ENCODE results near the gene B3GAT1. TPM values are rescaled to one million over a fixed set of nuclear protein-coding genes. Genes with fewer than 3 reads are reported as not detected.

Gene B3GAT1
- total RNA-seq, 3 donors from 2014 or later: 0.09 to 0.38 (median 0.22) TPM

DNA sequence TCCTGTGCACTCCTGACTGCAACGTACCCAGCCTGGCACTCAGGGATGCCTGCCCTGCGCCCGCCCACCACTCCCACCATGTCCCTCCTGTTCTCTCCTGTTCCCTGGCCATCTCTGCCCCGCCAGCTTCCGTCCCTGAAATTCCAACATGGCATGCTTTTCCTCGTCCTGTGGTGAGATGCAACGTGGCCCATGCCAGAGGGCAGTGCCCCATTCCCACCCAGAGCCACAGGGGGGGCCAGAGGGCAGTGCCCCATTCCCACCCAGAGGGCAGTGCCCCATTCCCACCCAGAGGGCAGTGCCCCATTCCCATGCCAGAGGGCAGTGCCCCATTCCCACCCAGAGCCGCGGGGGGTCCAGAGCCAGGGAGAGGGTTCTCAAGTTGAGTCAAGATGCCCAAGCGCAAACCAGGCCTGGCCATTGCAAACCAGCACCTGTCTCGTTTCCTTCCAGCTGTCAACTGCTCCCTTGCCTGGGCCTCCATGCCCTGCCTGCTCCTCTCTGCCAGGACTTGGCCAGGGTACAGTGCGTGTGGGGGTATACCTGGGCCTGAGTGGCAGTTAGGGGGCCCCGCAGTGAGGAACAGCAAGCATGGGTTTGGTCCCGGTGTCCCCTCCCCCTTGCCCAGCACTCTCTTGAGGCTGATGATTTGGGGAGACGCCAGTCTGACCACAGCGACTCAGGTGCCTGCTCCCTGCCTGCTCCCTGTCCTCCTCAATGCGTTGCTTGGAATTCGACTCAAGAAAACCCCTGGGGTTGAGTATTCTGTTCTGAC, 14.6 kb downstream of the B3GAT1 start:
- H3K36me3 ChIP-seq (ENCODE audit: low read depth): no peaks in the 10 kb centered on the region
- TF ChIP-seq, protein P1, sequence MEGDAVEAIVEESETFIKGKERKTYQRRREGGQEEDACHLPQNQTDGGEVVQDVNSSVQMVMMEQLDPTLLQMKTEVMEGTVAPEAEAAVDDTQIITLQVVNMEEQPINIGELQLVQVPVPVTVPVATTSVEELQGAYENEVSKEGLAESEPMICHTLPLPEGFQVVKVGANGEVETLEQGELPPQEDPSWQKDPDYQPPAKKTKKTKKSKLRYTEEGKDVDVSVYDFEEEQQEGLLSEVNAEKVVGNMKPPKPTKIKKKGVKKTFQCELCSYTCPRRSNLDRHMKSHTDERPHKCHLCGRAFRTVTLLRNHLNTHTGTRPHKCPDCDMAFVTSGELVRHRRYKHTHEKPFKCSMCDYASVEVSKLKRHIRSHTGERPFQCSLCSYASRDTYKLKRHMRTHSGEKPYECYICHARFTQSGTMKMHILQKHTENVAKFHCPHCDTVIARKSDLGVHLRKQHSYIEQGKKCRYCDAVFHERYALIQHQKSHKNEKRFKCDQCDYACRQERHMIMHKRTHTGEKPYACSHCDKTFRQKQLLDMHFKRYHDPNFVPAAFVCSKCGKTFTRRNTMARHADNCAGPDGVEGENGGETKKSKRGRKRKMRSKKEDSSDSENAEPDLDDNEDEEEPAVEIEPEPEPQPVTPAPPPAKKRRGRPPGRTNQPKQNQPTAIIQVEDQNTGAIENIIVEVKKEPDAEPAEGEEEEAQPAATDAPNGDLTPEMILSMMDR (IDR thresholded peaks at IDR 0.05): no peak
- no peak for ATAC-seq
- no peaks in the 10 kb centered on the region for H3K4me1 ChIP-seq (ENCODE audit: low read depth)
- intact Hi-C loops (cut with DNase I, micrococcal nuclease): no loop called here
- no peak for DNase-seq
- no peaks in the 10 kb centered on the region for H3K9me3 ChIP-seq
- no peak overlapping the region for H3K4me3 ChIP-seq

DNA sequence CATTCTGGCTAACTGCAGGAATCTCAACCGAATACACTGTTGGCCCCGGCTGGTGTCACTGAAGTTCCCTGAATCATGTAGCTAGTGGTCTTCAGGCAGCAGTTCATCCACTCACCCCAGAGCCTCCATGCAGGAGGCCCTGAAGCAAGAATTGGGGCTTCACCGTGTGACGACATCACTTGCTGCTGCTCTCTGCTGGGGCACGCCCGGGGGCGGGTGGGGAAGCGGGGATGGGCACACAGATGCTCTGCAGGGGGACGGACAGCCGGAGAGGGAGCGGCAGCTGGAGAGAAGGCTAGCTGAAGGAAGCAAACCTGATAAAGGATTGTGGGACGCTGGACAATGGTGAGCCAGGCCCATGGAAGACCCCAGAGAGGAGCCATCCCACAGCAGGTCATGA, 17.0 kb downstream of the B3GAT1 start:
- Histone ChIP-seq H3K36me3 (ENCODE audit: low read depth) (no peaks in the 10 kb centered on the region), H3K9me3 (no peaks in the 10 kb centered on the region), H3K4me3 (no peak overlapping the region), H3K4me1 (ENCODE audit: low read depth) (no peaks in the 10 kb centered on the region)
- ATAC-seq: no peak
- TF ChIP-seq, protein P1 (IDR thresholded peaks at IDR 0.05): no peak
- intact Hi-C loops (cut with DNase I, micrococcal nuclease): no loop called here
- DNase-seq: peak in 1 of 3 donors; percentile 18

DNA sequence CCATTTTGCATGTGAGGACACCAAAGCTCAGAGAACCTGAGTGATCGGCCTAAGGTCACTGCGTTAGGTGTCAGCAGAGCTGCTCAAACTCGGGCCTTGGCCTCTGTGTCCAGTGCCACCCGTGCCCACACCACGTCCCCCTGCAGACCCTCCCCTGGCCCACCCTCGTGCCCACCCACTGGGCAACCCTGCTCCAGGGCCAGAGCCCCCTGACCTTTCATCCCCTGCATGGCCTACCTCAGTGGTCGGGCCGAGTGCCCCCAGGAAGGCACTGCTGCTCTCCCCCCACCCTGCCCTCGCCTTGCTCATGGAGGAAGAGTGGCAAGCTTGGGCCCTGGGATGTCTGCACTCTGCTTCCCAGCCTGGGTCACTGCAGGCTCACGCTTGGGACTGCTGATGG, 17.7 kb downstream of the B3GAT1 start:
- DNase-seq (peak in 1 of 3 donors; percentile 43), ATAC-seq (no peak)
- TF ChIP-seq, protein P1 (IDR thresholded peaks at IDR 0.05): no peak
- intact Hi-C loops (cut with DNase I, micrococcal nuclease): no loop called here
- H3K4me1 ChIP-seq (ENCODE audit: low read depth): no peaks in the 10 kb centered on the region
- no peak overlapping the region for H3K4me3 ChIP-seq
- no peaks in the 10 kb centered on the region for H3K9me3 ChIP-seq
- H3K36me3 ChIP-seq (ENCODE audit: low read depth): no peaks in the 10 kb centered on the region

DNA sequence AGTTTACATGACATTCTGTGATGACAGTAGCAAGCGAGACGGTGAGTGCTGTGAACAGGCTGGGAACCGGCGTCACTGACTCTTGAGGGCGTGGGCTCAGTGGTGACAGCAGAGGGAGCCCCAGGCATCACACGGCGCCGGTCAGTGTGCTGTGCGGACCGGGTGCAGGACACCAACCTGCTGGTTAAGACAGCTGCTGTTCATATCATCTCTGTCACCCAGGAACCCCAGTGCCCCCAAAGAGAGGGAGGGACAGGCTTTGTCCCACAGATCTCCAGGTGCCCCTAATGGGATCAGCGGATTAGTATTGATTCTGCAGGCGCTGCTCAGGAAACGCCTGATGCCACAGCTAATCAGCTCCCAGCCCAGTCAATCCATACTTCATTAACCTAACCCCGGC, 18.4 kb downstream of the B3GAT1 start:
- DNase-seq: peak; percentile 27 to 56 (median 53)
- intact Hi-C loops (cut with DNase I, micrococcal nuclease): no loop called here
- no peaks in the 10 kb centered on the region for H3K9me3 ChIP-seq

DNA sequence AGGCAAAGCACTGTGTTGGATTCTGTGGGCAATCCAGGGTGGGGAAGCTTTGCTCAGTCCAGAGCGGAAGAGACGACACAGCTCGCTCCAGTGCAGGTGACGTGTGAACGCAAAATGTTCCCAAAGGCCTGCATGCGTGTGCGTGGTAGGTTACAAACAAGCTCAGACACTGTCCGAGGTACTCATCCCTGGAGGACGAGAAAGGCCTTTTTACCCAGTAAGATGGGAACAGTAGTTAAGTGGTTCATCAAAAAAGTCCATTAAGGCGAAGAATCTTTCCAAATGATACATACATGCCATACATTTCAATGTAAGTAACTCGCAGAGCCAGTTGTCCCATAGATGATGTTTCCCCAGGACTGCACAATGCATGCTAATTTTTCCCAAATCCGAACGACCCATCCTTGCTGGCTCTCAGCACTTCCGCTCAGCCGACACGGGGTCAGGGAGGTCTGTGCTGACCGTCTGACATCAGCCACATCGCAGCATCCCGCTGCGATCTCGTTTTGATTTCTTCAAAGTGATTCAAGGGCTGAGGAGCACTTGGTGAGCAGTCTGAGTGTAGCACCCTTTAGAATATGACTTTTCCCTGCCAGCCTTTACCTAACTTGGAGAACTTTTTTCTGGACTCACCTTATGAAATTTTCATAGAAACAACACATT, 19.0 kb downstream of the B3GAT1 start:
- H3K9me3 ChIP-seq: no peaks in the 10 kb centered on the region
- H3K36me3 ChIP-seq (ENCODE audit: low read depth): no peaks in the 10 kb centered on the region
- DNase-seq (no peak), ATAC-seq (no peak)
- intact Hi-C loops (cut with DNase I, micrococcal nuclease): no loop called here
- no peaks in the 10 kb centered on the region for H3K4me1 ChIP-seq (ENCODE audit: low read depth)
- TF ChIP-seq, protein P1 (IDR thresholded peaks at IDR 0.05): no peak
- H3K4me3 ChIP-seq: no peak overlapping the region

More for the DNA sequence above, 18.4 kb downstream of the B3GAT1 start:
- Histone ChIP-seq H3K4me3 (no peak overlapping the region), H3K36me3 (ENCODE audit: low read depth) (no peaks in the 10 kb centered on the region), H3K4me1 (ENCODE audit: low read depth) (no peaks in the 10 kb centered on the region)
- TF ChIP-seq, protein P1 (IDR thresholded peaks at IDR 0.05): no peak
- ATAC-seq: peak; percentile 80

All from mucosa of descending colon (tissue), 3 donors.